GM21737 (cell line): ENCODE results near the gene AFDN.
A peak's percentile ranks its signal among the peaks of the same experiment; 100 is the strongest.

Experiments
- ATAC-seq: cut with Tn5 transposase; IDR thresholded peaks from one replicate; pipeline ENCODE4 v1.9.1; 2021; ENCODE audit warnings: mild to moderate bottlenecking, moderate library complexity; ENCODE audit not compliant: unreplicated experiment

AFDN gene

DNA sequence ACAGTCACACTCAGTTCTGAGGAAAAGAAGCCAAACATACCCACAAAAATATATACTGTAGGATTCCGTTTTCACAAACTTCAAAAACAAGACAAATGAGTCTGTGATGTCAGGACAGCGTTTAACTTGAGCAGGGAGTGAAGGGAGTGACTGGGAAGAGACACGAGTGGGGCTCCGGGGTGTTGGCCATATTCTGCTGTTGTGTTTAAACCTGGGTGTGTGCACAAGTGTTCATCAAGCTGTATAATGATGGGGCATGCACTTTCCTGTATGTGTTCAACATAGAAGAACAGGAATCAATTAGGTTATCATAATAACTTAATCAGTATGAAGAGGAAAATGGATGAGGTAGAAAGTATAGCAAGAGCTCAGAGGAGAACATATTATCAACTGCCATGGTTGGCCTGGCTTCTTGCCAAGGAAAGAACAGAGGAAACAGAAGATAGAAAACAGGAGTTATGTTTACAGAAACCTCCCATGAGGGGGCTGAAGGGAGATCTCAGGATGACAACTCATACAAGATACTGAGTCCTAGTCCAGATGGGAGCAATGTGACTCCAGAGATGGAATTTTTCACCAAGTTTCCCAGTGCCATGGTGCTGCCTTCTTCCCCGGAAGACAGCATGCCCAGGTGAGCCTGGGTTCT is 15.1 kb upstream of the AFDN start:
- ATAC-seq, result no peak

DNA sequence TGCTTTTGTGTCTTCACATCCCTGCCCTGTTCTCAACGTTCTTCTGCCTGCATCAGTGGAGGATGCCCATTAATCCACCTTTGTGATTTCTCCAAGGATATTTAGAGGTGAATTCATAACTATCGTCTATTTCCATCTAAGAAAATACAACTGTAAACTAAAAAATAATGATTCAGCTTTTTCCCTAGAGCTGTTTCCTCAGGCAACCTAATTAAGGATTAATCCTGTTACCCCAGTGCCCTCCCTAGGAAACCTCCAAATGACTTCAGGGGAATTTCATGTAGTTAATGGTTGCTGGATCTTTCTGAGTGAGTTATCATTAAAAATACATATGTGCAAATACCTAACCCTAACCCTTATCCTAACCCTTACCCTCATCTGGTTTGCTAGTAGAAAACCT is 14.6 kb upstream of the AFDN start:
- ATAC-seq, result no peak

DNA sequence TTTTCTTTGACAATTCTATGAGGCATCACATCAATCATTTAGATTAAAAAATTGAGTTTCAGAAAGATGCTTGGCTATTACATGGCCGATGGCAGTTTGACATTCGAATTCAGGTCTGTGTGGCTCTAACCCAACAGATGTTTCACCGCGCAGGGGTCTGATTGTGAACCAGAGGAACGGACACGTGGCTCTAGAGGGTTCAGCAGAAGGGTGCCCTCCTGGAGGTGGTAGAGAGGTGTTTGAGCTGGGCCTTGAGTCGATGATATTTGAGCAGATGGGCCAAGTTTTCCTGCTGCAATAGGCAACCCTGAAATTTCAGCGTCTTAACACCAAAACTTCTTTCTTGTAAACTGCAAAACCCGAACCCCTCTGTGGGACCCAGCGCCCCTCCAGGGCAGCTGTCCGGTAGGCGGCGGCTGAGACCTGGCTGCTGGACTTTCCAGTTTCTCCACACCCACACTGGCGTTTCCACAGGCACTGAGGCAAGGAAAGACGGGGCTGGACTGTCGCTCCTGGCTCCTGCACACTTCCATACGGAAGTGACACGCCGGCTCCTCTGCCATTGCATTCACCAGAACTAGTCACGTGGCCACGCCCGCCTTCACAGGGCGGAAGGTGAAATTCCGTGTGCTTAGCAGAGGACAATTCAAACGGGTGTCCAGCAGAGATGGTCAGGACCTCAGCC is 11.3 kb upstream of the AFDN start:
- no peak for ATAC-seq

DNA sequence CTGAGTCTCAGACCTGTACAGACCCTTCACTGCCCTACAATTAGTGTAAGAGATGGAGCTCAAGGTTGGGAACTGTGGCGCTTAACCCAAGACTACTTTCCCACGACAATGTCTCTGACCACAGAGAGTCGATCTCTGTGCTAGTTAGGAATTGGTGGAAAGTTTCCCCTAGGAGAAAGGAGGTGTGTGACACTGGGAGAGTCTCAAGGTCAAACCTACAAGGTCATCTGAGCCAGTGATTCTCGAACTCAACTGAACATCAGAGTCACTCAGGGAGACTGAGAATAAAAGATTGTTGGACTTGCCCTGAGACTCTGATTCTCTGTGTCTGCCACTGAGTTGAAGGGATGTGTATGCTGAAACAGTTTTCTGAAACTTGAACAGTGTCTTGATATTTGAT is 9.7 kb upstream of the AFDN start:
- no peak for ATAC-seq

DNA sequence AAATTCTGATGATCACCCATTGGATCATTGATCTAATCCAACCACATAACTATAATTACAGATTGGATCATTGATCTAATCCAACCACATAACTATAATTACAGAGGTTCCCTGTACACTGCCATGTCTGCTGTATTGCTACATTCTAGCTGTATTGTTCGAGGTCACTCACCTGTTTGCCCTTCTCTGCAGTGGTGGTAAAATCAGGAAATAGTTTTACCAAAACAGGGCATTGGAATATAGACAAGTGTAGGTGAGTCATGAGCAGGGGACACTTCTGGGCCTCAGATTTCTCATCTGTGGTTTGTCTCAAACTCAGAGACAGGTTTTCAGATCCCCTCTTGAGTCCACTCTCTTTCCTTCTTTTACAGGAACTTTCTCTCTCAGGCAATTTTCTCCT is 9.0 kb upstream of the AFDN start:
- ATAC-seq, result no peak

GRCh38 chr6:167819576-167819975 is 7.1 kb upstream of the AFDN start:
- ATAC-seq, result no peak

GRCh38 chr6:167820681-167821080 is 6.0 kb upstream of the AFDN start:
- no peak for ATAC-seq

GRCh38 chr6:167824591-167825331 is 1.9 kb upstream of the AFDN start:
- ATAC-seq, result no peak

- ATAC-seq, result no peak
These were observed 1.1 kb upstream of the AFDN start for GRCh38 chr6:167825332-167826229.

DNA sequence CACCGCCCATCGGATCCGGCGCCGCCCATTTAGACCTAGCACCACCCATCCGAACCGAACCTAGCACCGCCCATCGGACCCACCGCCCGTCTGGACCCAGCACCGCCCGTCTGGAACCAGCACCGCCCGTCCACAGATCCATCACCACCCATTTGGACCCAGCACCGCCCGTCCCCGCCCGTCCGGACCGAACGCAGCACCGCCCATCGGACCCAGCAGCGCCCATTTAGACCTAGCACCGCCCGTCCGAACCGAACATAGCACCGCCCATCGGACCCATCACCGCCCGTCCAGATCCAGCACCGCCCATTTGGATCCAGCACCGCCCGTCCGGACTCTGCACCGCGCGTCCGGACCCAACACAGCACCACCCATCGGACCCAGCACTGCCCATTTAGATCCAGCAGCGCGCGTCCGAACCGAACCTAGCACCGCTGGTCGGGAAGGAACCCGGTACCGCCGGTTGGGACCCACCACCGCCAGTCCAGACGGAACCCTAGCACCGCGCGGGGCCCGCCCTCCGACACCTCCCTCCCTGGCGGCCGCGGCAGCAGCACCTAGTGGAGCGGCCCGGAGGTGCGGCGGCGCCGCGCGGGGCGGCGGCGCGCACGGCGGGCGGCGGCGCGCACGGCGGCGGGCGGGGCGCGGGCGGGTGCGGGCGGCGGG is 348 bp upstream of the AFDN start:
- peak; percentile 74 for ATAC-seq

DNA sequence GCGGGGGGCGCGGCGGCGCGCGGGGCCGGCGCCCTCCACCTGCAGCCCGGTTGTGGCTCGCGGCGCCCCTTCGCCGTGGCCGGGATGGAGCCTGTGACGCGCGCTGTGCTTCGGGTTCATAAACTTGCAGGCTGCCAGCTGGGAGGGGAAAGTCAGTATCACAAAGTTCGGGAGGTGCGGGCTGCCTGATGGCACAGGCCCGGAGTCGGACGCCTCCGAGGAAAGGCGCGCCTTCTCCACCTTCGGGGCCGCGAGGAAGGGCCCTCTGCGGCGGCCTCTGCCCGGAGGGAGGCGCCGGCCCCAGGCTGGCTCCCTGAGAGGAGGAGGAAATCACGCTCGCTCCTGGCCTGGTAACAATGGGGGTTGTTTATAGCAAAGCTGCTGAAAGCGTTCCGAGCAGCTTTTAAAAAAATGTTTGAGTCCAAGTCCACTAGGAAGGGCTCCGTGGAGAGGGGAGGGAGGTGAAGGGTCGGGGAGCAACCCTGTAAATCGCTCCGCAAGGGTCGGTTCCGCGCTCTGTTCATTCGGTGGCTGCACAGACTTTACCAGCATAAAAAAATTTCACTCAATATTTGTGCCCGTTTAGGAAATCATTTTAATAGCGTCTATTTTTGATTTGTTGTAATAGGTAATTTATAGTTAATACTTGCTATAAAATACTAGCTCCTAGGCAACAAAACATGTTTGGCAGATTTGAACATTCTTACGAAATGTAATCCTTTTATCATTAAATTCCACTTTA is 1.0 kb downstream of the AFDN start:
- peak; percentile 33 for ATAC-seq

- ATAC-seq, result no peak
These were observed 1.7 kb downstream of the AFDN start for GRCh38 chr6:167828325-167828956.

- ATAC-seq, result no peak
These were observed 2.8 kb downstream of the AFDN start for GRCh38 chr6:167829513-167829912.

- no peak for ATAC-seq
These were observed 4.6 kb downstream of the AFDN start for GRCh38 chr6:167831281-167831828.

- ATAC-seq, result peak; percentile 41
These were observed 6.0 kb downstream of the AFDN start for GRCh38 chr6:167832497-167833395.

DNA sequence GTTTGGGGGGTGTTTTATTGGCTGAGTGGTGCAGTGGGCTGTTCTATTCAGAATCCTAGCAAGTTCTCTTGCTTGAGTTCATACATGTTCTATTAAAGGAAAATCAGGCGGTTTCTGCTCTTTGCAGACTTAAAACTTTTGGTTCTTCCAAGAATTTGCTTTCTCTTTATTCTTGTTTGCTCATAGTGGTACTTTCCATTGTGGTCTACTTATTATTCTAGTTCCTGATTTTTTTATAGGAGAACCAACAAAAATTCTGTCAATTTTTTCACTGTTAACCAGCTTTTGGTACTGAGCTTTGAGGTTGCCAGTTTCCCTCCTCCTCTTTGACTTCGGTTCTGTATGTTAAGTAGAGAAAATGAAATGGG is 6.7 kb downstream of the AFDN start:
- peak; percentile 19 for ATAC-seq

- no peak for ATAC-seq
These were observed 8.5 kb downstream of the AFDN start for GRCh38 chr6:167835260-167835659.

DNA sequence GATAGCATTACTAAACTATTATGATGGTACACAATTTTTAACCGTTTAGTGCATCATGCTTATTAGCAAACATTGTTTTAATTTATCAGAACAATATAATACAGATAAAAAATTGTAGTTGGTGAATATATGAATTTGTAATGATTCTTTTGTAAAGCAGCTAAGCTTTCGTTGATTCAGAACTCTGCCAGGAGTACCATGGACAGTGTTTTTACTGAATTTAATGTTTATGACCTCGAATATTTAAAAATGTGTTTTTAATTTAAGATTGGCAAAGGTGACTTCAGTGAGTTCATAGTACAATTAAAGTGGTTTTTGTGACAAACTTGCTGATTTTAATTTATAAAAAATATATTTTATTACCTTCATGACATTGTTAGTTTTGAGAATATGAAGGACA is 10.0 kb downstream of the AFDN start:
- ATAC-seq, result no peak
